Activated CD8-positive, alpha-beta memory T cell treated with anti-CD3 and anti-CD28 coated beads for 1 hour (primary cell): ENCODE measurements around the gene SFT2D1.

ENCODE experiments used
- DNase-seq, 2 donors: peaks; one replicate each; pipeline ENCODE4 v3.0.0-alpha.2; 2020; ENCODE audit warnings: low read depth in 1 of 2; ENCODE audit errors: extremely low read depth in 1 of 2

Gene SFT2D1

GRCh38 chr6:166308769-166309589 lies 33.4 kb downstream of the SFT2D1 start:
- DNase-seq, result no peak

GRCh38 chr6:166308033-166308768 lies 34.1 kb downstream of the SFT2D1 start, which contains the start of gene PRR18:
TSS of gene PRR18 (minus strand) at chr6:166308392. CDS start at chr6:166308142, 250 bp downstream.
- DNase-seq, result no peak

- DNase-seq, result no peak
These were observed 35.0 kb downstream of the SFT2D1 start for GRCh38 chr6:166307082-166308032.

GRCh38 chr6:166306378-166307081 lies 35.8 kb downstream of the SFT2D1 start:
- DNase-seq, result no peak

- DNase-seq, result no peak
These were observed 36.7 kb downstream of the SFT2D1 start for GRCh38 chr6:166305562-166306117.

GRCh38 chr6:166304106-166304505 lies 38.2 kb downstream of the SFT2D1 start:
- no peak for DNase-seq

- DNase-seq, result no peak
These were observed 40.5 kb downstream of the SFT2D1 start for GRCh38 chr6:166301611-166302529.

GRCh38 chr6:166300357-166300987 lies 41.9 kb downstream of the SFT2D1 start:
- DNase-seq, result no peak

GRCh38 chr6:166297606-166298005 lies 44.7 kb downstream of the SFT2D1 start:
- DNase-seq, result no peak

- DNase-seq, result no peak
These were observed 46.1 kb downstream of the SFT2D1 start for GRCh38 chr6:166296035-166296883.

- no peak for DNase-seq
These were observed 48.4 kb downstream of the SFT2D1 start for GRCh38 chr6:166293731-166294584.

GRCh38 chr6:166289207-166290060 lies 52.9 kb downstream of the SFT2D1 start:
- DNase-seq, result no peak

GRCh38 chr6:166286839-166287271 lies 55.5 kb downstream of the SFT2D1 start:
- DNase-seq, result no peak

GRCh38 chr6:166285233-166285632 lies 57.1 kb downstream of the SFT2D1 start:
- no peak for DNase-seq

- no peak for DNase-seq
These were observed 57.7 kb downstream of the SFT2D1 start for GRCh38 chr6:166284640-166285039.
